Muscle layer of duodenum (tissue), 2 donors: Measurements from ENCODE around the gene GARIN1A.
"Not testable (repeated sequence)": the region's sequence is repeated elsewhere in the genome, so short reads cannot be mapped to it uniquely, and the experiment has no call there.

Experiments used
- H3K27ac ChIP-seq: one replicate; pipeline ENCODE4 v1.7.0; 2013; ENCODE audit warnings: mild to moderate bottlenecking, low read length
- H3K27me3 ChIP-seq: one replicate; pipeline ENCODE4 v1.7.0; 2013; ENCODE audit warnings: low read depth, mild to moderate bottlenecking, control low read depth, low read length
- H3K36me3 ChIP-seq, 2 donors: one replicate each; pipeline ENCODE4 v1.7.0; 2013; ENCODE audit warnings: low read length in 2 of 2, control low read depth in 1 of 2, mild to moderate bottlenecking in 1 of 2; ENCODE audit not compliant: insufficient read depth in 2 of 2, control insufficient read depth in 1 of 2
- H3K4me1 ChIP-seq, 2 donors: one replicate each; pipeline ENCODE4 v1.7.0; 2013; ENCODE audit warnings: low read length in 2 of 2, mild to moderate bottlenecking in 2 of 2, control low read depth in 1 of 2, moderate library complexity in 1 of 2; ENCODE audit not compliant: insufficient read depth in 2 of 2, control insufficient read depth in 1 of 2
- H3K4me3 ChIP-seq, 2 donors: one replicate each; pipeline ENCODE4 v1.7.0; 2013; ENCODE audit warnings: low read length in 2 of 2, low read depth in 1 of 2, mild to moderate bottlenecking in 1 of 2
- H3K9me3 ChIP-seq, 2 donors: one replicate each; pipeline ENCODE4 v1.7.0; 2013; ENCODE audit warnings: low read length in 2 of 2, control low read depth in 1 of 2, mild to moderate bottlenecking in 1 of 2; ENCODE audit not compliant: control insufficient read depth in 1 of 2
- donor health status: healthy.

The GARIN1A gene

DNA sequence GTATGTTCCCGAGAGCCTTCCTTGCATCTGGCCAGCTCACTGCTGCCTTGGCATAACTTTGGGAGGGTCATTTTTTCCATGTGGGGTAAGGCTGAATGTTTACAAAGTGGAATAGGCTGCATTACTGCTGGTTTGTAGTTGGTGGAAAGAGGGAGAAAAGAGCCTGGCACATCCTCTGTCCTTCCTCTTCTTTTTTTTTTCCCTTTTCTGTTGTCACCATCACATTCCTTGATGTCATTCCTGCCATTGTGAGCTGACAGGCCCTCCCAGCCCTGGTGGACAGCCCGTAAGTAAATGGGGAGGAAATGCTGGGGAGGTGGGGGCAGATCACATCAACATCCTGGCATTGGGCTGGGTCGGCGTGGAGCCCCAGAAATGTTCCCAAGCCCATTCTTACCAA is at the start of gene GARIN1A:
Gene GARIN1A, plus strand, starts transcription at position 301 of the 400 bp plus-strand sequence. CDS start 106 bp downstream, outside the sequence.
- Histone ChIP-seq H3K4me1 (no peaks in the 10 kb centered on the region), H3K9me3 (no peaks in the 10 kb centered on the region), H3K27ac (no peak within 1 kb of the TSS), H3K4me3 (no peak within 1 kb of the TSS), H3K27me3 (no peaks in the 10 kb centered on the region), H3K36me3 (no peaks in the 10 kb centered on the region)

- peaks cover 0 to 18% of the 10 kb centered on the region in 2 donors for H3K36me3 ChIP-seq
- H3K27me3 ChIP-seq, H3K27ac ChIP-seq, H3K9me3 ChIP-seq, H3K4me3 ChIP-seq, H3K4me1 ChIP-seq: not testable (repeated sequence)
Measured at GRCh38 chr7:128627124-128627523, 45.0 kb upstream of the GARIN1A start.

DNA sequence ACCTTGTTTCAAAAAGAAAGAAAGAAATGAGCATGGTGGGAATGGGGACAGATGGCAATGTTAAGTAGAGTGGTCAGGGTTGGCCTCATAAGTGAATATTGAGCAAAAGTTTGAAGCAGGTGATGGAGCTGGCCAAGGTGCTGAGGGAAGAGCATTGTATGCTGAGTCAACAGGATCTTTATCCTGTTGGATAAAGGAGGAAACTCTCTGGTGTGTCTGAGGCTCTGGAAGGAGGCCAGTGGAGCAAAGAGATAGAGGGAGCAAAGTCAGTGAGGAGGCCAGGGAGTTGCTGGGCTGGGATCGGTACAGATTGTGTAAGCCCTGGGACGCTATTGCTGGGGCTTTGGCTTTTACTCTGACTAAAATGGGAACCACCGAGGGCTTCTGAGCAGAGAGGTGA is 38.2 kb upstream of the GARIN1A start:
- not testable (repeated sequence) for H3K27me3 ChIP-seq, H3K27ac ChIP-seq, H3K9me3 ChIP-seq, H3K4me1 ChIP-seq, H3K4me3 ChIP-seq
- H3K36me3 ChIP-seq: peaks cover 0 to 27% of the 10 kb centered on the region in 2 donors

- H3K27ac ChIP-seq, H3K9me3 ChIP-seq, H3K27me3 ChIP-seq, H3K4me1 ChIP-seq, H3K4me3 ChIP-seq: not testable (repeated sequence)
- H3K36me3 ChIP-seq: peaks cover 0 to 11% of the 10 kb centered on the region in 2 donors
Measured at GRCh38 chr7:128645206-128645605, 26.9 kb upstream of the GARIN1A start.

DNA sequence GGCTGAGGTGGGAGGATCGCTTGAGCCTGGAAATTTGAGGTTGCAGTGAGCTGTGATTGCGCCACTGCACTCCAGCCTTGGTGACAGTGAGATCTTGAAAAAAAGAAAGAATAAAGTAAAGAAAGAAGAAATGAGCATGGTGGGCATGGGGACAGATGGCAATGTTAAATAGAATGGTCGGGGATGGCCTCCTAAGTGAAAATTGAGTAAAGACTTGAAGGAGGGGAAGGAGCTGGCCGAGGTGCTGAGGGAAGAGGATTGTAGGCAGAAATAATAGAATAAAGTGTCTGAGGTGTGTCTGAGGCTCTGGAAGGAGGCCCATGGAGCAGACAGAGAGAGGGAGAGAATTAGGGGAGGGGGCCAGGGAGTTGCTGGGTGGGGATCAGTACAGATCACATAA is 26.2 kb upstream of the GARIN1A start:
- H3K9me3 ChIP-seq, H3K27ac ChIP-seq, H3K36me3 ChIP-seq, H3K27me3 ChIP-seq, H3K4me1 ChIP-seq, H3K4me3 ChIP-seq: not testable (repeated sequence)

GRCh38 chr7:128646877-128647276 is 25.2 kb upstream of the GARIN1A start:
- not testable (repeated sequence) for H3K9me3 ChIP-seq, H3K27me3 ChIP-seq, H3K4me1 ChIP-seq, H3K36me3 ChIP-seq, H3K4me3 ChIP-seq, H3K27ac ChIP-seq

DNA sequence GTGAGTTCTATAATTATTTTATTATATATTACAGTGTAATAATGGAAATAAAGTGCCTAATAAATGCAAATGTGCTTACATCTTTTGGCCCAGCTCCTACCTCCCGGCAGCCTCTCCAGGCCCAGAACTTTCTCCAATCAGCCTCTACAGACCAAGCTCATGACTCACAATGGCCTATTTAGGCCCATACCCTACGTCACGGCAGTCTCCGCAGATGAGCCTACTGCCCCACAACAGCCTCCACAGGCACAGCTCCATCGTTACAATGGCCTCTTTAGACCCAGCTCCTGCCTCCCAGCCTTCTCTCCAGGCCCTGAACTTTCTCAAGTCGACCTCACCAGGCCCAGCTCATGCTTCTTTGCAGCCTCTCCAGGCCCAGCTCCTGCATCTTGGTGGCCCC is 21.0 kb upstream of the GARIN1A start:
- H3K27ac ChIP-seq, H3K4me1 ChIP-seq, H3K4me3 ChIP-seq, H3K36me3 ChIP-seq, H3K9me3 ChIP-seq, H3K27me3 ChIP-seq: not testable (repeated sequence)

- H3K36me3 ChIP-seq, H3K4me3 ChIP-seq, H3K27me3 ChIP-seq, H3K9me3 ChIP-seq, H3K4me1 ChIP-seq, H3K27ac ChIP-seq: not testable (repeated sequence)
Measured at GRCh38 chr7:128652606-128653005, 19.5 kb upstream of the GARIN1A start.

GRCh38 chr7:128653197-128653596 is 18.9 kb upstream of the GARIN1A start:
- not testable (repeated sequence) for H3K27me3 ChIP-seq, H3K4me1 ChIP-seq, H3K4me3 ChIP-seq, H3K27ac ChIP-seq, H3K9me3 ChIP-seq, H3K36me3 ChIP-seq

- not testable (repeated sequence) for H3K9me3 ChIP-seq, H3K27ac ChIP-seq, H3K4me1 ChIP-seq, H3K4me3 ChIP-seq, H3K27me3 ChIP-seq, H3K36me3 ChIP-seq
Measured at GRCh38 chr7:128654080-128654479, 18.0 kb upstream of the GARIN1A start.

DNA sequence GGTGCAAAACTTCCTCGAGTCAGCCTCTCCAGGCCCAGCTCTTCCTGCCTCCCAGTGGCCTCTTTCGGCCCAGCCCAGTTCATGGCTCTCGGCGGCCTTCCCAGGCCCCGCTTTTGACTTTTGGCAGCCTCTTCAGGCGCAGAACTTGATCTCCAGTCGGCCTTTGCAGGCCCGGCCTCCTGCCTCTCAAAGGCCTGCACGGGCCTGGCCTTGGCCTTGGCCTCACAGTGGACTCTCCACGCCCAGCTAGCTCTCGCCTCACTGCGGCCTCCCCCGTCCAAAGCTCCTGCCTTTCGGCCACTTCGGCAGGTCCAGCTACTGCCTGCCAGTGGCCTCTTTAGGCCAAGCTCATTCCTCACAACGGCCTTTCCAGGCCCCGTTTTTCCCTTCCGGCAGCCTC is 17.6 kb upstream of the GARIN1A start:
- not testable (repeated sequence) for H3K27me3 ChIP-seq, H3K36me3 ChIP-seq, H3K9me3 ChIP-seq, H3K4me1 ChIP-seq, H3K27ac ChIP-seq, H3K4me3 ChIP-seq

DNA sequence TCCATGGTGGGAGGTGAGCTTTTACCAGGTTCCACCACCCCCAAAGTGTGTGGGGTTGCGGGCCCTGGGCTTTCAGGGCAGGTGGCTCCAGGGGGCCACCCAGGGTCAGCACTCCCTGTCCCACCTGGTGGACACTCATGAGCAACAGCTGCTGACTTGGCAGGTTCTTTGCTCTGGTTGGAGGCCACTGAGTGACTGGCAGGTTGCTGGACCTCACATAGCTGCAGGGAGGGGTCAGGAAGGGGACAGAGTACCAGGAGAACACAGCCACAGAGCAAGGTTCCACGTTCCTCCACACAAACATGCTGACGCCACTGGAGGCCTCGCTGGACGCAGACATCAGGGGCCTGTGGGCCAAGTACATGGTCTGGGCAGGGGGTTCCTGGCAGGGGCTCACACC is 13.7 kb upstream of the GARIN1A start:
- not testable (repeated sequence) for H3K27me3 ChIP-seq, H3K4me3 ChIP-seq, H3K4me1 ChIP-seq, H3K9me3 ChIP-seq, H3K27ac ChIP-seq, H3K36me3 ChIP-seq
